ENCODE results near the gene PLCB4. TPM values are rescaled to one million over a fixed set of nuclear protein-coding genes. Genes with fewer than 3 reads are reported as not detected.

Gene PLCB4
- total and polyA plus RNA-seq, 2 experiments from 2014 or later = 6.5 to 16.1 TPM

GRCh38 chr20:9203081-9203447 is 134.2 kb downstream of the PLCB4 start:
- H3K27ac Mint-ChIP-seq = no peak overlapping the region
- Histone ChIP-seq H3K4me3 (no peak overlapping the region), H3K9me2 (ENCODE audit: insufficient read depth) (no peaks in the 10 kb centered on the region), H3F3A (replicated peaks; ENCODE audit: low read depth) (no peaks in the 10 kb centered on the region), H3K36me3 (ENCODE audit: insufficient read depth) (no peaks in the 10 kb centered on the region), H2AFZ (no peak overlapping the region), H4K20me1 (replicated peaks; ENCODE audit: insufficient read depth) (no peaks in the 10 kb centered on the region), H3K4me1 (ENCODE audit: insufficient read depth) (peaks cover 4% of the 10 kb centered on the region; the same call in 1 of the 2 replicates), H3K79me2 (replicated peaks; ENCODE audit: insufficient read depth) (0 out of 2 replicates have a peak, but pooled peaks cover 3% of the 10 kb centered on the region), H3K27ac (ENCODE audit: low read depth) (no peak overlapping the region), H3K27me3 (ENCODE audit: insufficient read depth) (no peaks in the 10 kb centered on the region), H3K4me2 (no peak overlapping the region)
- peaks cover 21% of the 10 kb centered on the region for H3K4me1 Mint-ChIP-seq
- TF ChIP-seq EZH2phosphoT487 (IDR thresholded peaks at IDR 0.05; ENCODE audit: unreplicated experiment) (no peak), JUNB (IDR thresholded peaks at IDR 0.05; ENCODE audit: unreplicated experiment) (no peak), ZNF114 (CRISPR knock-in tag; IDR thresholded peaks at IDR 0.05) (no peak), STAT1 (IDR thresholded peaks at IDR 0.05; ENCODE audit: unreplicated experiment) (no peak), ETS1 (IDR thresholded peaks at IDR 0.05) (no peak), EZH2 (IDR thresholded peaks at IDR 0.05; ENCODE audit: low read depth, unreplicated experiment) (no peak), NANOG (IDR thresholded peaks at IDR 0.05; ENCODE audit: borderline replicate concordance) (no peak), POLR2AphosphoS5 (IDR thresholded peaks at IDR 0.05; ENCODE audit: low read depth) (no peak), ZNF331 (CRISPR knock-in tag; IDR thresholded peaks at IDR 0.05; ENCODE audit: low read depth) (no peak), CREB1 (CRISPR knock-in tag; IDR thresholded peaks at IDR 0.05; ENCODE audit: low read depth) (no peak)
- TF ChIP-seq, protein P1, sequence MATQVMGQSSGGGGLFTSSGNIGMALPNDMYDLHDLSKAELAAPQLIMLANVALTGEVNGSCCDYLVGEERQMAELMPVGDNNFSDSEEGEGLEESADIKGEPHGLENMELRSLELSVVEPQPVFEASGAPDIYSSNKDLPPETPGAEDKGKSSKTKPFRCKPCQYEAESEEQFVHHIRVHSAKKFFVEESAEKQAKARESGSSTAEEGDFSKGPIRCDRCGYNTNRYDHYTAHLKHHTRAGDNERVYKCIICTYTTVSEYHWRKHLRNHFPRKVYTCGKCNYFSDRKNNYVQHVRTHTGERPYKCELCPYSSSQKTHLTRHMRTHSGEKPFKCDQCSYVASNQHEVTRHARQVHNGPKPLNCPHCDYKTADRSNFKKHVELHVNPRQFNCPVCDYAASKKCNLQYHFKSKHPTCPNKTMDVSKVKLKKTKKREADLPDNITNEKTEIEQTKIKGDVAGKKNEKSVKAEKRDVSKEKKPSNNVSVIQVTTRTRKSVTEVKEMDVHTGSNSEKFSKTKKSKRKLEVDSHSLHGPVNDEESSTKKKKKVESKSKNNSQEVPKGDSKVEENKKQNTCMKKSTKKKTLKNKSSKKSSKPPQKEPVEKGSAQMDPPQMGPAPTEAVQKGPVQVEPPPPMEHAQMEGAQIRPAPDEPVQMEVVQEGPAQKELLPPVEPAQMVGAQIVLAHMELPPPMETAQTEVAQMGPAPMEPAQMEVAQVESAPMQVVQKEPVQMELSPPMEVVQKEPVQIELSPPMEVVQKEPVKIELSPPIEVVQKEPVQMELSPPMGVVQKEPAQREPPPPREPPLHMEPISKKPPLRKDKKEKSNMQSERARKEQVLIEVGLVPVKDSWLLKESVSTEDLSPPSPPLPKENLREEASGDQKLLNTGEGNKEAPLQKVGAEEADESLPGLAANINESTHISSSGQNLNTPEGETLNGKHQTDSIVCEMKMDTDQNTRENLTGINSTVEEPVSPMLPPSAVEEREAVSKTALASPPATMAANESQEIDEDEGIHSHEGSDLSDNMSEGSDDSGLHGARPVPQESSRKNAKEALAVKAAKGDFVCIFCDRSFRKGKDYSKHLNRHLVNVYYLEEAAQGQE (IDR thresholded peaks at IDR 0.05; ENCODE audit: unreplicated experiment) = no peak
- TF ChIP-seq, protein P2, sequence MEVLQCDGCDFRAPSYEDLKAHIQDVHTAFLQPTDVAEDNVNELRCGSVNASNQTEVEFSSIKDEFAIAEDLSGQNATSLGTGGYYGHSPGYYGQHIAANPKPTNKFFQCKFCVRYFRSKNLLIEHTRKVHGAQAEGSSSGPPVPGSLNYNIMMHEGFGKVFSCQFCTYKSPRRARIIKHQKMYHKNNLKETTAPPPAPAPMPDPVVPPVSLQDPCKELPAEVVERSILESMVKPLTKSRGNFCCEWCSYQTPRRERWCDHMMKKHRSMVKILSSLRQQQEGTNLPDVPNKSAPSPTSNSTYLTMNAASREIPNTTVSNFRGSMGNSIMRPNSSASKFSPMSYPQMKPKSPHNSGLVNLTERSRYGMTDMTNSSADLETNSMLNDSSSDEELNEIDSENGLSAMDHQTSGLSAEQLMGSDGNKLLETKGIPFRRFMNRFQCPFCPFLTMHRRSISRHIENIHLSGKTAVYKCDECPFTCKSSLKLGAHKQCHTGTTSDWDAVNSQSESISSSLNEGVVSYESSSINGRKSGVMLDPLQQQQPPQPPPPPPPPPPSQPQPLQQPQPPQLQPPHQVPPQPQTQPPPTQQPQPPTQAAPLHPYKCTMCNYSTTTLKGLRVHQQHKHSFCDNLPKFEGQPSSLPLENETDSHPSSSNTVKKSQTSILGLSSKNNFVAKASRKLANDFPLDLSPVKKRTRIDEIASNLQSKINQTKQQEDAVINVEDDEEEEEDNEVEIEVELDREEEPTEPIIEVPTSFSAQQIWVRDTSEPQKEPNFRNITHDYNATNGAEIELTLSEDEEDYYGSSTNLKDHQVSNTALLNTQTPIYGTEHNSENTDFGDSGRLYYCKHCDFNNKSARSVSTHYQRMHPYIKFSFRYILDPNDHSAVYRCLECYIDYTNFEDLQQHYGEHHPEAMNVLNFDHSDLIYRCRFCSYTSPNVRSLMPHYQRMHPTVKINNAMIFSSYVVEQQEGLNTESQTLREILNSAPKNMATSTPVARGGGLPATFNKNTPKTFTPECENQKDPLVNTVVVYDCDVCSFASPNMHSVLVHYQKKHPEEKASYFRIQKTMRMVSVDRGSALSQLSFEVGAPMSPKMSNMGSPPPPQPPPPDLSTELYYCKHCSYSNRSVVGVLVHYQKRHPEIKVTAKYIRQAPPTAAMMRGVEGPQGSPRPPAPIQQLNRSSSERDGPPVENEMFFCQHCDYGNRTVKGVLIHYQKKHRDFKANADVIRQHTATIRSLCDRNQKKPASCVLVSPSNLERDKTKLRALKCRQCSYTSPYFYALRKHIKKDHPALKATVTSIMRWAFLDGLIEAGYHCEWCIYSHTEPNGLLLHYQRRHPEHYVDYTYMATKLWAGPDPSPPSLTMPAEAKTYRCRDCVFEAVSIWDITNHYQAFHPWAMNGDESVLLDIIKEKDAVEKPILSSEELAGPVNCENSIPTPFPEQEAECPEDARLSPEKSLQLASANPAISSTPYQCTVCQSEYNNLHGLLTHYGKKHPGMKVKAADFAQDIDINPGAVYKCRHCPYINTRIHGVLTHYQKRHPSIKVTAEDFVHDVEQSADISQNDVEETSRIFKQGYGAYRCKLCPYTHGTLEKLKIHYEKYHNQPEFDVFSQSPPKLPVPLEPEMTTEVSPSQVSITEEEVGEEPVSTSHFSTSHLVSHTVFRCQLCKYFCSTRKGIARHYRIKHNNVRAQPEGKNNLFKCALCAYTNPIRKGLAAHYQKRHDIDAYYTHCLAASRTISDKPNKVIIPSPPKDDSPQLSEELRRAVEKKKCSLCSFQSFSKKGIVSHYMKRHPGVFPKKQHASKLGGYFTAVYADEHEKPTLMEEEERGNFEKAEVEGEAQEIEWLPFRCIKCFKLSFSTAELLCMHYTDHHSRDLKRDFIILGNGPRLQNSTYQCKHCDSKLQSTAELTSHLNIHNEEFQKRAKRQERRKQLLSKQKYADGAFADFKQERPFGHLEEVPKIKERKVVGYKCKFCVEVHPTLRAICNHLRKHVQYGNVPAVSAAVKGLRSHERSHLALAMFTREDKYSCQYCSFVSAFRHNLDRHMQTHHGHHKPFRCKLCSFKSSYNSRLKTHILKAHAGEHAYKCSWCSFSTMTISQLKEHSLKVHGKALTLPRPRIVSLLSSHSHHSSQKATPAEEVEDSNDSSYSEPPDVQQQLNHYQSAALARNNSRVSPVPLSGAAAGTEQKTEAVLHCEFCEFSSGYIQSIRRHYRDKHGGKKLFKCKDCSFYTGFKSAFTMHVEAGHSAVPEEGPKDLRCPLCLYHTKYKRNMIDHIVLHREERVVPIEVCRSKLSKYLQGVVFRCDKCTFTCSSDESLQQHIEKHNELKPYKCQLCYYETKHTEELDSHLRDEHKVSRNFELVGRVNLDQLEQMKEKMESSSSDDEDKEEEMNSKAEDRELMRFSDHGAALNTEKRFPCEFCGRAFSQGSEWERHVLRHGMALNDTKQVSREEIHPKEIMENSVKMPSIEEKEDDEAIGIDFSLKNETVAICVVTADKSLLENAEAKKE (CRISPR knock-in tag; IDR thresholded peaks at IDR 0.05) = no peak
- TF ChIP-seq, protein P3, sequence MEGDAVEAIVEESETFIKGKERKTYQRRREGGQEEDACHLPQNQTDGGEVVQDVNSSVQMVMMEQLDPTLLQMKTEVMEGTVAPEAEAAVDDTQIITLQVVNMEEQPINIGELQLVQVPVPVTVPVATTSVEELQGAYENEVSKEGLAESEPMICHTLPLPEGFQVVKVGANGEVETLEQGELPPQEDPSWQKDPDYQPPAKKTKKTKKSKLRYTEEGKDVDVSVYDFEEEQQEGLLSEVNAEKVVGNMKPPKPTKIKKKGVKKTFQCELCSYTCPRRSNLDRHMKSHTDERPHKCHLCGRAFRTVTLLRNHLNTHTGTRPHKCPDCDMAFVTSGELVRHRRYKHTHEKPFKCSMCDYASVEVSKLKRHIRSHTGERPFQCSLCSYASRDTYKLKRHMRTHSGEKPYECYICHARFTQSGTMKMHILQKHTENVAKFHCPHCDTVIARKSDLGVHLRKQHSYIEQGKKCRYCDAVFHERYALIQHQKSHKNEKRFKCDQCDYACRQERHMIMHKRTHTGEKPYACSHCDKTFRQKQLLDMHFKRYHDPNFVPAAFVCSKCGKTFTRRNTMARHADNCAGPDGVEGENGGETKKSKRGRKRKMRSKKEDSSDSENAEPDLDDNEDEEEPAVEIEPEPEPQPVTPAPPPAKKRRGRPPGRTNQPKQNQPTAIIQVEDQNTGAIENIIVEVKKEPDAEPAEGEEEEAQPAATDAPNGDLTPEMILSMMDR (conservative IDR thresholded peaks at IDR 0.05; ENCODE audit: low read depth in 2 of 2) = no peak
- DNase-seq (ENCODE audit: low spot score) (no peak), ATAC-seq (no peak)
- H3K9me3 Mint-ChIP-seq = no peaks in the 10 kb centered on the region
- H3K36me3 Mint-ChIP-seq (ENCODE audit: low read depth) = no peaks in the 10 kb centered on the region; the same call in 2 of the 3 replicates
- no peak overlapping the region for H3K4me3 Mint-ChIP-seq
- H3K27me3 Mint-ChIP-seq (ENCODE audit: insufficient read depth, low read depth, poor library complexity) = peaks cover 2% of the 10 kb centered on the region

All from GM23338 (cell line).